HCT116 (cell line): ENCODE measurements around the gene STAT4. TPM values are rescaled to one million over a fixed set of nuclear protein-coding genes. Genes with fewer than 3 reads are reported as not detected.

Experiments
- ATAC-seq: fragments of 200-7000 bp; cut with Tn5 transposase; 2 replicates; pipeline ENCODE4 v1.9.1; 2020; ENCODE audit warnings: mild to moderate bottlenecking, moderate library complexity
- BruUV-seq: library from RNA; stranded (reverse); fragments of 400-500 nt; replicated peaks from 2 replicates; lab custom pipeline; 2021; lab: Mats Ljungman, UMichigan
- CTCF ChIA-PET: fragments of 300-600 bp; sonication (Branson Sonifier 250); formaldehyde crosslinking; loops from one replicate; lab custom pipeline; 2021; ENCODE audit warnings: antibody characterized with exemption; lab: Charles Lee
- POLR2A ChIA-PET: fragments of 300-600, 350-600 bp; sonication (Branson Sonifier 250); formaldehyde crosslinking; loops from one replicate; lab custom pipeline; 2021; ENCODE audit warnings: antibody characterized with exemption; lab: Charles Lee
- RAD21 ChIA-PET, 2 experiments: fragments of 300-600 bp; sonication (Branson Sonifier 250); formaldehyde crosslinking; loops; one replicate each; lab custom pipeline; 2023; ENCODE audit warnings: low total read pairs in 2 of 2; ENCODE audit not compliant: uncharacterized antibody in 2 of 2, unreplicated experiment in 2 of 2, low non-redundant PET in 1 of 2; lab: Charles Lee
- DNase-seq: peaks from one replicate; pipeline ENCODE4 v3.0.0-alpha.2; 2010; ENCODE audit warnings: low read depth, low spot score
- H2AFZ ChIP-seq: fragments of 200-600 bp; shearing (Covaris generic), sonication (generic); 2 replicates; pipeline ENCODE4 v1.6.1; 2017; ENCODE audit warnings: low read depth, mixed run types, mixed read lengths, antibody characterized with exemption, low read length; ENCODE audit not compliant: poor library complexity, severe bottlenecking
- H3K27ac ChIP-seq: 2 replicates; pipeline ENCODE4 v1.5.1; 2012; ENCODE audit warnings: low read depth, low read length
- H3K27me3 ChIP-seq: fragments of 200-600 bp; sonication (generic); 2 replicates; pipeline ENCODE4 v1.6.1; 2016; ENCODE audit warnings: mixed run types, low read length, mixed read lengths; ENCODE audit not compliant: insufficient read depth
- H3K36me3 ChIP-seq, 2 experiments: fragments of 200-500 bp in 1 of 2; fragments of 200-600 bp in 1 of 2; sonication (Bioruptor generic) in 1 of 2; sonication (generic) in 1 of 2; 2 replicates each; pipeline versions ENCODE4 v1.5.1 to v1.6.1; 2014 to 2016; ENCODE audit warnings: low read length in 2 of 2, inconsistent platforms in 1 of 2, mixed read lengths in 1 of 2, mixed run types in 1 of 2; ENCODE audit not compliant: insufficient read depth in 2 of 2, control insufficient read depth in 1 of 2
- H3K4me1 ChIP-seq, 2 experiments: fragments of 200-600 bp in 1 of 2; sonication (generic) in 1 of 2; 2 replicates each; pipeline versions ENCODE4 v1.5.1 to v1.6.1; 2012 to 2017; ENCODE audit warnings: low read length in 2 of 2, inconsistent platforms in 1 of 2, mild to moderate bottlenecking in 1 of 2, mixed read lengths in 1 of 2, mixed run types in 1 of 2, moderate library complexity in 1 of 2; ENCODE audit not compliant: insufficient read depth in 2 of 2, control insufficient read depth in 1 of 2
- H3K4me2 ChIP-seq: fragments of 200-600 bp; sonication (generic); 2 replicates; pipeline ENCODE4 v1.6.1; 2017; ENCODE audit warnings: mixed run types, low read length, mixed read lengths
- H3K4me3 ChIP-seq, 2 experiments: fragments of 200-600 bp in 1 of 2; sonication (generic) in 1 of 2; replicated peaks in 1 of 2; 2 replicates each; pipeline ENCODE4 v1.5.1; 2011 to 2016; ENCODE audit warnings: low read length in 2 of 2, control low read depth in 1 of 2, low read depth in 1 of 2, mild to moderate bottlenecking in 1 of 2, mixed read lengths in 1 of 2, mixed run types in 1 of 2
- H3K79me2 ChIP-seq: fragments of 200-600 bp; sonication (generic); 2 replicates; pipeline ENCODE4 v1.6.1; 2017; ENCODE audit warnings: mild to moderate bottlenecking, mixed run types, low read length, moderate library complexity, mixed read lengths; ENCODE audit not compliant: insufficient read depth
- H3K9ac ChIP-seq: fragments of 200-600 bp; sonication (generic); 2 replicates; pipeline ENCODE4 v1.6.1; 2016; ENCODE audit warnings: low read length, mixed read lengths
- H3K9me2 ChIP-seq: fragments of 200-600 bp; sonication (generic), shearing (Covaris generic); 2 replicates; pipeline ENCODE4 v1.6.1; 2017; ENCODE audit warnings: mixed run types, mild to moderate bottlenecking, moderate library complexity; ENCODE audit not compliant: insufficient read depth
- H3K9me3 ChIP-seq, 2 experiments: fragments of 200-500 bp in 1 of 2; fragments of 200-600 bp in 1 of 2; sonication (Bioruptor generic) in 1 of 2; sonication (generic) in 1 of 2; 2 replicates each; pipeline ENCODE4 v1.6.1; 2014 to 2017; ENCODE audit warnings: low read length in 2 of 2, mixed read lengths in 2 of 2, inconsistent platforms in 1 of 2, low read depth in 1 of 2, mild to moderate bottlenecking in 1 of 2, mixed run types in 1 of 2, moderate library complexity in 1 of 2; ENCODE audit not compliant: control insufficient read depth in 1 of 2, insufficient read depth in 1 of 2
- H4K20me1 ChIP-seq: fragments of 200-600 bp; sonication (generic), shearing (Covaris generic); 2 replicates; pipeline ENCODE4 v1.6.1; 2017; ENCODE audit warnings: mixed run types, mild to moderate bottlenecking, moderate library complexity; ENCODE audit not compliant: insufficient read depth
- CEBPB ChIP-seq: IDR thresholded peaks from 2 replicates; pipeline ENCODE4 v1.6.1; 2012; ENCODE audit warnings: low read depth
- EGR1 ChIP-seq: IDR thresholded peaks from 2 replicates; pipeline ENCODE4 v1.6.1; 2012; ENCODE audit warnings: low read depth
- ELF1 ChIP-seq: IDR thresholded peaks from 2 replicates; pipeline ENCODE4 v1.6.1; 2012; ENCODE audit warnings: low read depth, borderline replicate concordance
- EZH2 ChIP-seq: fragments of 200-600 bp; sonication (generic); IDR thresholded peaks from 2 replicates; pipeline ENCODE4 v1.6.1; 2017; ENCODE audit warnings: antibody characterized with exemption, mixed run types
- EZH2phosphoT487 ChIP-seq: fragments of 200-600 bp; IDR thresholded peaks from 2 replicates; pipeline ENCODE4 v1.6.1; 2018; ENCODE audit warnings: antibody characterized with exemption, borderline replicate concordance
- POLR2A ChIP-seq: IDR thresholded peaks from 2 replicates; pipeline ENCODE4 v1.7.0; 2011; ENCODE audit warnings: borderline replicate concordance; ENCODE audit not compliant: insufficient read depth, insufficient read length; ENCODE audit errors: extremely low read depth
- POLR2AphosphoS5 ChIP-seq: IDR thresholded peaks from 2 replicates; pipeline ENCODE4 v1.6.1; 2011; ENCODE audit warnings: mild to moderate bottlenecking, low read depth, low read length, moderate library complexity
- intact Hi-C: fragments of 100-400 bp; cut with micrococcal nuclease; formaldehyde crosslinking; loops from 2 replicates; pipeline ENCODE4 v1.10.0; 2022
- total RNA-seq: library from RNA; stranded (reverse); gene quantifications from one replicate; pipeline ENCODE4 v1.2.1, GENCODE V29; 2021; ENCODE audit not compliant: unreplicated experiment
- TF ChIP-seq, protein P1 (sequence below): IDR thresholded peaks from 2 replicates; pipeline ENCODE4 v1.6.1; 2012
- TF ChIP-seq, protein P2 (sequence below): IDR thresholded peaks from 2 replicates; pipeline ENCODE4 v1.6.1; 2012

The STAT4 gene
- total RNA-seq, 1 experiment from 2014 or later, result 2.0 TPM

DNA sequence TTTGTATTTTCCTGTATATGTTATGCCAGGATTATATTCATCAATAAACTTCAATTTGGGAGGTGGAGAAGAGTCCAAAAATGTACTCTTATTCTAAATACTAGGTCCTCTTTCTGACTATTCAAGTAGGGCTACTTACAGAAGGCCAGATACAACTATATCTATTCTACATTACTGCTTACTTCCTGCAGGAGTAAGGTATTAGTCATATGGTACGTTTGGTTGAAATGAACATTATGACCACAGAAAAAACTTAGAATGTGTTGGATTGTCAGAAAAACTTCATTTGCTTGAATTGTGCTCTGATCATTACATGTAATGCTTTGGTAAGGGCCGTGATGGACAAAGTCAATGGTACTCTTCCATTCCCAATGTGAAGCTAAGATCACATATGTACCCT lies 35.0 kb downstream of the STAT4 start:
- Histone ChIP-seq H3K79me2 (no peaks in the 10 kb centered on the region), H2AFZ (no peak overlapping the region)
- no peak for TF ChIP-seq ELF1
- TF ChIP-seq, all 23 proteins: peak for 0
- H3K9ac ChIP-seq, result no peak overlapping the region
- BruUV-seq, result no TSS peak
- no peaks in the 10 kb centered on the region for H4K20me1 ChIP-seq
- DNase-seq, result no peak
- H3K9me2 ChIP-seq, result no peaks in the 10 kb centered on the region
- intact Hi-C loops, result no loop called here
- H3K36me3 ChIP-seq, result no peaks in the 10 kb centered on the region
- no peak for ATAC-seq
- H3K4me3 ChIP-seq, result no peak overlapping the region
- no peaks in the 10 kb centered on the region for H3K9me3 ChIP-seq
- POLR2A ChIA-PET, result no interaction called here
- H3K4me1 ChIP-seq, result no peaks in the 10 kb centered on the region
- CTCF ChIA-PET, result no interaction called here
- H3K27me3 ChIP-seq, result no peaks in the 10 kb centered on the region
- no peak overlapping the region for H3K4me2 ChIP-seq
- RAD21 ChIA-PET, result no interaction called here
- H3K27ac ChIP-seq, result no peak overlapping the region

DNA sequence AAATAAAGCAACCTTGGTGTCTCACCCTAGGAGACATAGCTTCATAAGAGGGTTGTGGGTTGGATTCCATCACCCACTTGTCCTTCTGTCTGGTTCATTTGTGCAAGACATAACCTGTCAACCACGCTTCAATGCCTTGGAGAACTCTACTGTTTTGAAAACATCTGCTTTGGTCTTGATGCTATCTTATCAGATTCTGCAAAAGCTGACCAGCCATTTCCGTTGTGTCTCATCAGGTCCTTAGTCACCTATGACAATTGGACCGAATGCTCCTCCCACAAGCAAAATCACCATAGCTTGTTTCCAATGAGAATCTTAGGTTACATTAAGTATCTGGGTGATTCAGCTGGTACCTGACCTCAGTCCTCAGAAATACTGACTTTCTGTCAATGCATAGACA lies 35.4 kb downstream of the STAT4 start:
- intact Hi-C loops, result no loop called here
- H3K79me2 ChIP-seq, result no peaks in the 10 kb centered on the region
- no peak overlapping the region for H3K4me2 ChIP-seq
- ATAC-seq, result no peak
- RAD21 ChIA-PET, result no interaction called here
- H3K9me3 ChIP-seq, result no peaks in the 10 kb centered on the region
- TF ChIP-seq, protein P1, sequence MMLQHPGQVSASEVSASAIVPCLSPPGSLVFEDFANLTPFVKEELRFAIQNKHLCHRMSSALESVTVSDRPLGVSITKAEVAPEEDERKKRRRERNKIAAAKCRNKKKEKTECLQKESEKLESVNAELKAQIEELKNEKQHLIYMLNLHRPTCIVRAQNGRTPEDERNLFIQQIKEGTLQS, result no peak
- TF ChIP-seq CEBPB (no peak), EGR1 (no peak), EZH2phosphoT487 (no peak), EZH2 (no peak), POLR2A (no peak), POLR2AphosphoS5 (no peak)
- TF ChIP-seq, protein P2, sequence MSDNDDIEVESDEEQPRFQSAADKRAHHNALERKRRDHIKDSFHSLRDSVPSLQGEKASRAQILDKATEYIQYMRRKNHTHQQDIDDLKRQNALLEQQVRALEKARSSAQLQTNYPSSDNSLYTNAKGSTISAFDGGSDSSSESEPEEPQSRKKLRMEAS, result no peak
- TF ChIP-seq, all 23 proteins: peak for 0
- no peaks in the 10 kb centered on the region for H4K20me1 ChIP-seq
- H2AFZ ChIP-seq, result no peak overlapping the region
- H3K36me3 ChIP-seq, result no peaks in the 10 kb centered on the region
- no peak overlapping the region for H3K4me3 ChIP-seq
- no peak for DNase-seq
- H3K27ac ChIP-seq, result no peak overlapping the region
- no TSS peak for BruUV-seq
- no peaks in the 10 kb centered on the region for H3K27me3 ChIP-seq
- ChIA-PET POLR2A (no interaction called here), CTCF (interaction anchor here (0.9 kb wide), 1 partner anchor 40 kb away, joined by 3 read pairs; no protein-coding TSS in a partner anchor)
- no peak overlapping the region for H3K9ac ChIP-seq
- H3K9me2 ChIP-seq, result no peaks in the 10 kb centered on the region
- no peaks in the 10 kb centered on the region for H3K4me1 ChIP-seq
